ENCODE data around the gene UBE2F. TPM values are rescaled to one million over a fixed set of nuclear protein-coding genes. Genes with fewer than 3 reads are reported as not detected.
"Not testable (repeated sequence)": the region's sequence is repeated elsewhere in the genome, so short reads cannot be mapped to it uniquely, and the experiment has no call there.

UBE2F gene
- total and polyA plus RNA-seq, 5 experiments from 2014 or later = 33.9 to 67.3 (median 41.5) TPM

- Mint-ChIP-seq H3K27me3 (no peaks in the 10 kb centered on the region), H3K4me3 (no peak overlapping the region), H3K9me3 (no peaks in the 10 kb centered on the region), H3K27ac (peak overlapping the region in 1 of 10 donors; percentile 67), H3K4me1 (peaks cover 4 to 24% (median 8%) of the 10 kb centered on the region in 4 donors), H3K36me3 (peaks cover 6 to 59% (median 20%) of the 10 kb centered on the region in 3 donors)
- ATAC-seq = no peak
- POLR2A ChIA-PET = no interaction called here
- DNase-seq = no peak
Observed at GRCh38 chr2:238025741-238026360, 59.0 kb downstream of the UBE2F start.

GRCh38 chr2:238027058-238027457 lies 60.2 kb downstream of the UBE2F start:
- H3K9me3 Mint-ChIP-seq = no peaks in the 10 kb centered on the region
- no peak for ATAC-seq
- H3K27me3 Mint-ChIP-seq = no peaks in the 10 kb centered on the region
- H3K4me1 Mint-ChIP-seq = peaks cover 4 to 24% (median 9%) of the 10 kb centered on the region in 4 donors
- DNase-seq = no peak
- H3K27ac Mint-ChIP-seq = peak overlapping the region in 1 of 10 donors; percentile 28
- POLR2A ChIA-PET = no interaction called here
- peaks cover 6 to 63% (median 28%) of the 10 kb centered on the region in 3 donors for H3K36me3 Mint-ChIP-seq
- no peak overlapping the region for H3K4me3 Mint-ChIP-seq

- Mint-ChIP-seq H3K4me1 (peaks cover 4 to 24% (median 9%) of the 10 kb centered on the region in 4 donors), H3K27ac (peak overlapping the region in 2 of 10 donors; percentile 40 to 43), H3K27me3 (no peaks in the 10 kb centered on the region), H3K9me3 (no peaks in the 10 kb centered on the region), H3K36me3 (peaks cover 6 to 63% (median 28%) of the 10 kb centered on the region in 3 donors), H3K4me3 (no peak overlapping the region)
- POLR2A ChIA-PET = no interaction called here
- ATAC-seq (no peak), DNase-seq (no peak)
Observed at GRCh38 chr2:238027591-238028415, 61.0 kb downstream of the UBE2F start.

DNA sequence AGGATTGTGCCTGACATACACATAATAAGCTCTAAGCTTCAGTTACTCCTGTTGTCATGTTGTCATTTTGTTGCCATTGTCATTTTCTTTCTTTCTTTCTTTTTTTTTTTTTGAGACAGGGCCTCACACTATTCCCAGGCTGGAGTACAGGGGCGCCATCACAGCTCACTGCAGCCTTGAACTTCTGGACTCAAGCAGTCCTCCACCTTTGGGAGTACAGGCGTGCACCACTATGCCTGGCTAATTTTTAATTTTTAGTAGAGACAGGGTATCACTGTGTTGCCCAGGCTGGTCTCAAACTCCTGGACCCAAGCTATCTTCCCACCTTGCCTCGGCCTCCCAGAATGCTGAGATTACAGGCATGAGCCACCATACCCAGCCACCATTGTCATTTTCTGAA lies 63.0 kb downstream of the UBE2F start:
- no peak overlapping the region for H3K4me3 Mint-ChIP-seq
- DNase-seq = no peak
- H3K9me3 Mint-ChIP-seq = no peaks in the 10 kb centered on the region
- ATAC-seq = no peak
- H3K27ac Mint-ChIP-seq = peak overlapping the region in 1 of 10 donors; percentile 32
- POLR2A ChIA-PET = no interaction called here
- H3K4me1 Mint-ChIP-seq = peaks cover 2 to 17% (median 9%) of the 10 kb centered on the region in 4 donors
- no peaks in the 10 kb centered on the region for H3K27me3 Mint-ChIP-seq
- peaks cover 6 to 79% (median 35%) of the 10 kb centered on the region in 3 donors for H3K36me3 Mint-ChIP-seq

DNA sequence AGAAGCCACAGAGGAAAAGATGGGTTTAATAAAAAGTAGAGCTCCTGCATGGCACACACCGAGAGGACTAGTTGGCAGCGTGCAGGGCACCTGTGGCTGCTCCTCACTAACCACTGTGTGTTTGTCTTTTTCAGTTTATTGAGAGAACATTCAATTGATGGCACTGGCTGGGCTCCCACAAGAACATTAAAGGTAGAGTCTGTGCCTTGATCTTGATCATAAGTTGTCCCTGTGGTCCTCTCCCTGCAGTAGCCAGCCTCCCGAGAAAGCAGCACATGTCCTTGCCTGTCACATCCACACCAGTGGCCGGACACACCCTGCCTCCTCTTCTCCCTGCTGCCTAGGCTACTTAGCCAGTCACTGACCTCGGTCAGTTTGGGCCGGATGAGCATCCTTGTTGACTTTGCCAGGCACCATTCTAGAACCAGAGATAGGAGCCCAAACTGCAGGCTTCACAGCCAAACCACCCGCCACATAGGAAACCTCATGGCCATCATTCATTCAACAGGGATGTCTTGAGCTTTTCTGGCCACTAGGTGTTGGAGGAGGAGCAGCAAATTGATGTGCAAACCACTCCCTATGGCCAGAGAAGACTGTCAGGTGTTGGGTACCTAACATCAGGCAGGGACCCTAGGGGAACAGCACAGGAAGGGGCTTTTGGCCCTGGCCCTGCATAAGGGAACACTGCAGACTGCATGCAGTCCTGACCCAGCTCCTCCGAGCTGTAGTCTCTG lies 63.8 kb downstream of the UBE2F start:
- DNase-seq (no peak), ATAC-seq (no peak)
- POLR2A ChIA-PET = no interaction called here
- H3K27me3 Mint-ChIP-seq = no peaks in the 10 kb centered on the region
- no peaks in the 10 kb centered on the region for H3K9me3 Mint-ChIP-seq
- no peak overlapping the region for H3K4me3 Mint-ChIP-seq
- H3K4me1 Mint-ChIP-seq = peaks cover 1 to 10% (median 5%) of the 10 kb centered on the region in 4 donors
- peak overlapping the region in 2 of 10 donors; percentile 22 to 53 for H3K27ac Mint-ChIP-seq
- peaks cover 7 to 79% (median 42%) of the 10 kb centered on the region in 3 donors for H3K36me3 Mint-ChIP-seq

GRCh38 chr2:238031751-238032150 lies 64.9 kb downstream of the UBE2F start:
- Mint-ChIP-seq H3K4me3 (no peak overlapping the region), H3K9me3 (no peaks in the 10 kb centered on the region), H3K27me3 (no peaks in the 10 kb centered on the region), H3K27ac (peak overlapping the region in 1 of 10 donors; percentile 33), H3K36me3 (peaks cover 11 to 82% (median 44%) of the 10 kb centered on the region in 3 donors), H3K4me1 (peaks cover 0 to 8% (median 4%) of the 10 kb centered on the region in 4 donors)
- POLR2A ChIA-PET = no interaction called here
- ATAC-seq (no peak), DNase-seq (no peak)

DNA sequence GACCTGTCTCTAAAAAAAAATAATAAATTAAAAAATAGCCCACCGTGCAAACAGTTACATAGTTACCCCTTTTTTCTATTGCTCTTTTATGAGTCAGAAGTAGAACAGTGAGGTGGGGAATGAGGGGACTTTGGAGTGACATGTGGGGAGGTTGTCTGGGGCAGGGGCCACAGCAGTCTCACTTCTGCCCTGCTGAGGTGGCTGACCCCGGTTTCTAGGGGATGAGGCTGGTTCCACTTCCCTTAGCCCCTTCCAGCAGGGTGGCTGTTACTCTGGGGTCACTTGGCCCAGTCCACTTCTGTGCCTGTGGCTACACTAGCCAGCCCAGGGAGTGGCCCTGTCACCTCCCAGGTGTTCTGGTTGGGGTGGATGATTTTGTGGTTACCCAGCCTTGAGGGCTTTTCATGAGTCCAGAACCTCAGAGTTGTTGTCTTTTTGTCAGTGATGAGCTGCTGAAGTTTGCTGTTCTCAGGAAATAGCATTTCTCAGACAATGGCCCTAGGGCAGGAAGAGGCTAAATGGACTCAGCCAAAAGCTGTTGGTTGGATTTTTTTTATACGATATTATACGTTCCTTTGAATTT lies 66.0 kb downstream of the UBE2F start:
- no peaks in the 10 kb centered on the region for H3K9me3 Mint-ChIP-seq
- H3K27me3 Mint-ChIP-seq = no peaks in the 10 kb centered on the region
- DNase-seq (no peak), ATAC-seq (no peak)
- peaks cover 6 to 87% (median 42%) of the 10 kb centered on the region in 3 donors for H3K36me3 Mint-ChIP-seq
- H3K27ac Mint-ChIP-seq = no peak overlapping the region
- peaks cover 0 to 3% (median 2%) of the 10 kb centered on the region in 4 donors for H3K4me1 Mint-ChIP-seq
- H3K4me3 Mint-ChIP-seq = no peak overlapping the region
- POLR2A ChIA-PET = no interaction called here

DNA sequence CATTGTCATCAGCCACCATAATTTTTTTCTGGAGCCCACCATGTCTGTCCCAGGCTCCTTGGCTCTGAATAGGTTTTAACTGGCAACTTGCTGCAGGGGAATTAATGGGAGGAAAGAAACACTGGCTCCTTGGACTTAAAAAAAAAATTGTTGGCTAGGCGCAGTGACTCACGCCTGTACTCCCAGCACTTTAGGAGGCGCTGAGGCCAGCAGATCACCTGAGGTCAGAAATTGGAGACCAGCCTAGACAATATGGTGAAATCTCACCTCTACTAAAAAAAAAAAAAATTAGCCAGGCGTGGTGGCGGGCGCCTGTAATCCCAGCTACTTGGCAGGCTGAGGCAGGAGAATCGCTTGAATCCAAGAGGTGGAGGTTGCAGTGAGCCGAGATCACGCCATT lies 67.2 kb downstream of the UBE2F start:
- POLR2A ChIA-PET = interaction anchor here (0.6 kb wide), 1 partner anchor 44 kb away, joined by 3 read pairs; no protein-coding TSS in a partner anchor
- H3K27me3 Mint-ChIP-seq, ATAC-seq, DNase-seq, H3K9me3 Mint-ChIP-seq, H3K4me3 Mint-ChIP-seq, H3K4me1 Mint-ChIP-seq: not testable (repeated sequence)
- H3K27ac Mint-ChIP-seq = peak overlapping the region in 1 of 10 donors; percentile 53
- peaks cover 6 to 93% (median 44%) of the 10 kb centered on the region in 3 donors for H3K36me3 Mint-ChIP-seq

- no peaks in the 10 kb centered on the region for H3K4me1 Mint-ChIP-seq
- H3K27me3 Mint-ChIP-seq = no peaks in the 10 kb centered on the region
- DNase-seq (no peak), ATAC-seq (no peak)
- POLR2A ChIA-PET = no interaction called here
- H3K9me3 Mint-ChIP-seq = no peaks in the 10 kb centered on the region
- peaks cover 15 to 94% (median 46%) of the 10 kb centered on the region in 3 donors for H3K36me3 Mint-ChIP-seq
- no peak overlapping the region for H3K4me3 Mint-ChIP-seq
- no peak overlapping the region for H3K27ac Mint-ChIP-seq
Observed at GRCh38 chr2:238038203-238038602, 71.4 kb downstream of the UBE2F start.

DNA sequence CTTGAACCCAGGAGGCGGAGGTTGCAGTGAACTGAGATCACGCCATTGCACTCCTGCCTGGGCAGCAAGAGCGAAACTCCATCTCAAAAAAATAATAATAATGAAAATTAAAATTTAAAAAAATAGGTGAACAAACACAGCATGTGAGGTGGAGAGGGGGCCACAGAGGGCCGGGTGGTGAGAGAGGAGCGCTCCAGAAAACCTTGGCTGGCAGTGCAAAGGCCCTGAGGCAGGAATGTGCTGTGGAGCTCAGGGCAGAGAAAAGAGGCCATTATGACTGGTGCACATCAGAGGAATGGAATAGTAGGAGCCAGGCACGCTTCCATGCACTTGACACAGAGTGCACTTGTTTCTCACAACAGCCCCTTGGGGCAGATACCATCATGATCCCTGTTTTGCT lies 72.3 kb downstream of the UBE2F start:
- POLR2A ChIA-PET = no interaction called here
- no peak overlapping the region for H3K27ac Mint-ChIP-seq

DNA sequence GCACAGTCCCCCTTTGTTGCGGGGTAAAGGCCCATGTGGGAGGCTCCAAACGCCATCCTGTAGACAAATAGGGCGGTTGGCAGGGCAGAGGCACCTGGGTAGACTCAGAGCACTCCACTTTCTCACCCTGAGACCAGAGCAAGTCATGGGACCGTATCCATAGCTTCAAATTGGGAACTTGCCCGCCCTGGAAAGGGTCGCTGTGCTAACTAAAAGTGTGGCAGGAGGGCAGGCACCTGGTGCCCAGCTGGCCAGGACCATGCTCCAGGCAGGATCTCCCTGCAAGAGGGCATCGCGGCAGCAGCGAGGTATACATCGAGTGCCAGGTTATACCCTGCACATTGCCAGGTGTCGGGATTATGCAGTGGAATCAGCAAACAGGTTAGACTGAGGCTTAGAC lies 73.2 kb downstream of the UBE2F start:
- H3K36me3 Mint-ChIP-seq = peaks cover 15 to 88% (median 46%) of the 10 kb centered on the region in 3 donors
- ATAC-seq (no peak), DNase-seq (no peak)
- POLR2A ChIA-PET = no interaction called here
- no peak overlapping the region for H3K4me3 Mint-ChIP-seq
- H3K27me3 Mint-ChIP-seq = no peaks in the 10 kb centered on the region
- H3K9me3 Mint-ChIP-seq = no peaks in the 10 kb centered on the region
- H3K27ac Mint-ChIP-seq = peak overlapping the region in 1 of 10 donors; percentile 37
- H3K4me1 Mint-ChIP-seq = no peaks in the 10 kb centered on the region

More for the DNA sequence above, 72.3 kb downstream of the UBE2F start:
- no peaks in the 10 kb centered on the region for H3K4me1 Mint-ChIP-seq
- H3K9me3 Mint-ChIP-seq = no peaks in the 10 kb centered on the region
- H3K27me3 Mint-ChIP-seq = no peaks in the 10 kb centered on the region
- H3K4me3 Mint-ChIP-seq = no peak overlapping the region
- peaks cover 15 to 93% (median 49%) of the 10 kb centered on the region in 3 donors for H3K36me3 Mint-ChIP-seq
- ATAC-seq (no peak), DNase-seq (no peak)

DNA sequence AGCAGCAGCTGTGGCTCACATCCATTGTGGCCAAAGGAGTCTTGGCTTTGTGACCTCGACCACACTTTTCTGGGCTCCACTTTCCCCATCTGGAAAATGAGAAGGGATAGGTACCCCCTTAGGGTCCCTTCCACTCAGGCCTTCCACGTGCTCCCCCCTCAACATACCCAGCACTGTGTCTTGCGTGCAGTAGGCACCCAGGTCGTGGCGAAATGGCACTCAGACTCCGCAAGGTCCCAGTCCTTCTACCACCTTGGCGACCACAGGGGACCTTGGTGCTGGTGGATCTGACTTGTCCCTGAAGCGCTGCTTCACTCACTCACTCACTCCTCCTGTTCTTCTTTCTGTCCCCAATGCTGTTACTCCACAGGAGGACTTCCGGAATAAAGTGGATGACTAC lies 74.1 kb downstream of the UBE2F start:
- POLR2A ChIA-PET = no interaction called here
- no peak for ATAC-seq
- peaks cover 10 to 87% (median 42%) of the 10 kb centered on the region in 3 donors for H3K36me3 Mint-ChIP-seq
- no peak overlapping the region for H3K4me3 Mint-ChIP-seq
- H3K4me1 Mint-ChIP-seq = no peaks in the 10 kb centered on the region
- peaks cover 0 to 2% (median 0%) of the 10 kb centered on the region in 9 donors for H3K9me3 Mint-ChIP-seq
- H3K27ac Mint-ChIP-seq = peak overlapping the region in 3 of 10 donors; percentile 20 to 34 (median 31)
- no peaks in the 10 kb centered on the region for H3K27me3 Mint-ChIP-seq
- DNase-seq = no peak
